NCI-H69 (cell line): Measurements from ENCODE around the gene SLC38A9.

Experiments
- DNase-seq: peaks from one replicate; lab custom pipeline; 2025; lab: John Stamatoyannopoulos, UW

The SLC38A9 gene

DNA sequence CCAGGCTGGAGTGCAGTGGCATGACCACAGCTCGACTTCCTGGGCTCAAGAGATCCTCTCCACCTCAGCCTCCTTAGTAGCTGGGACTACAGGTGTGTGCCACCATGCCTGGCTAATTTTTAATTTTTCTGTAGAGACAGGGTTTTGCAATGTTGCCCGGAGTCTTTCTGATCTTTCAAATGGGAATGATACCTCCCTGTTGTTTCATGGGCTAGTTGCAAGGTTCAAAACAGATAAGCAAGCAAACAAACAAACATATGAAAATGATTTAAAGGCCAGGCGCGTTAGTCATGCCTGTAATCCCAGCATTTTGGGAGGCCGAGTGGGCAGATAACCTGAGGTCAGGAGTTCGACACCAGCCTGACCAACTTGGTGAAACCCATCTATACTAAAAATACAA lies 132.1 kb downstream of the SLC38A9 start:
- no peak for DNase-seq

DNA sequence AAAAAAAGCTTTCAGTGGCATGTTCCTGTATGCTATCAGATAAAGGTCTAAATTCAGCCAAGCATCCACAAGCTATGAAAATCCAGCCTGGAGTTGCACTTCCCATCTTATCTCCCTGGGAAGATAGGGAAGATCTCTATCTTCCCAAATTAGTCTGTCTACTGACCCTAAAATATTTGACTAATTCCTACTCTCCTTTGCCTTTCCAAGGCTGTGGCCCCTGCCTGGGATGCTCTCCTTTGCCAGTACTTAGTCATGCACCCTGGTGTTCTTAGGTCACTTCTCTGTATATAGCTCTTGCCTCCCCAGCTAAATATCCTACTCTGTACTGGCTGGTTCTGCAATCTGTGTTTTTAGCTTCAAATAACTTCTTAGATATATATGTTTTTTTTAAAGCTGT lies 133.4 kb downstream of the SLC38A9 start:
- peak; percentile 13 for DNase-seq

DNA sequence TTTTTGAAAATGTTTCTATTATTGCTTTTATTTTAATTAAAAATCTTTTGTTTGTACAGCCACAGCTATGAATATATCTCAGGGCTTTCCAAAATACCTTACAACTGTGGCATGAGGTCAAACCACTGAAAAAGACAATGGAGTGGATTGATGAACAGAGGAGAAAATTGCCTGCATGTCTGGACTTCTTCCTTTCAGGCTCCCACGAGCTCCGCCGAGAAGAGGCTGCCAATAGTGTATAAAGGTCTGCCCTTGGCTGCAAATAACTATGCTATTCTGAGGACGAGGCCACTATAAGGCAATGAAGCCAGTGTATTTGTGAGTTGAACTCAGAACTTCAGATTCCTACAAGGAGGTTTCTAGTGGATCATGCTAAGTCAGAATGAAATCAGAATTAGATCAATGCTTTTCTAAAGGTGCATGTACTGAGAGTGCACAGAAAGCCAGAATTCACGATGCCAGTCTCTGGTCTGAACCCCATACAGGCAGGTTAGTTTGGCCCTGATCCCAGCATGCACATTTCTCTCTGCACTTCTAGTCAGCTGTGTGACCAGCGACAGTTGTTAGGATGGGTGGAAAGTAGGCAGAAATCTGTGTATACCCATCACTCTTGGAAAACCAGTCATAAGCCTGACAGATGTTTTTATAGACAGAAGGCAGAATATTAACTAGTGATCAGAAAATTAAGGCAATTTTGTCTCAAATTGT lies 134.6 kb downstream of the SLC38A9 start:
- DNase-seq: peak; percentile 75

DNA sequence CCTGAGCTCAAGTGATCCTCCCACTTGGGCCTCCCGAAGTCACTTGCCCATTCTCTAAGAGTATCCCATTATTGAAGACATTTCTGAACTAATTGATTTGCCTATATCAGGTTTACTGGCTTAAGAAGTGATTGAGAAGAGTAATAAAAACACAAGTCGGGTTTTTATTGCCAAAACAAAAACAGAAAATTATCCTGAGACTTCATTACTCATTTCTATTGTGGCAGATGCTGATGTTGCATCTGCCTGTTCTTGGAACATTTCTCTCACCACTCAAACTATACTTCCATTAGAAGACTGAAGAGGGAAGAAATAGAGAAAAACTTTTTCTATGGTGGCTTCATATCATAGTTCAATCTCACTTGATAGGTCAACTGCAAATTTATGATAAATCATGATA lies 135.5 kb downstream of the SLC38A9 start:
- DNase-seq: no peak
